GM12864 (cell line): Measurements from ENCODE around the gene GPR173.

Experiments used
- DNase-seq: peaks from one replicate; pipeline ENCODE4 v3.0.0-alpha.2; 2011; ENCODE audit warnings: low read depth
- H3K4me3 ChIP-seq: 2 replicates; pipeline ENCODE4 v1.5.1; 2011; ENCODE audit warnings: mild to moderate bottlenecking, low read depth, low read length, control low read depth
- CTCF ChIP-seq: IDR thresholded peaks from 2 replicates; pipeline ENCODE4 v1.5.1; 2011; ENCODE audit warnings: low read depth, mild to moderate bottlenecking, moderate library complexity, low read length, control low read depth, inconsistent platforms; ENCODE audit errors: missing control alignments

The GPR173 gene

GRCh38 chrX:53082773-53083616, 34.4 kb downstream of the GPR173 start:
- peak overlapping the region; percentile 61 for H3K4me3 ChIP-seq
- no peak for DNase-seq
- TF ChIP-seq CTCF, result no peak

GRCh38 chrX:53084043-53084570, 35.5 kb downstream of the GPR173 start:
- H3K4me3 ChIP-seq, result no peak overlapping the region
- no peak for TF ChIP-seq CTCF
- no peak for DNase-seq

- TF ChIP-seq CTCF, result no peak
- H3K4me3 ChIP-seq, result no peak overlapping the region
- DNase-seq, result no peak
Observed at GRCh38 chrX:53084863-53085262, 36.3 kb downstream of the GPR173 start.

- no peak for DNase-seq
- TF ChIP-seq CTCF, result no peak
- no peak overlapping the region for H3K4me3 ChIP-seq
Observed at GRCh38 chrX:53085661-53086229, 37.2 kb downstream of the GPR173 start.

GRCh38 chrX:53086464-53086863, 37.9 kb downstream of the GPR173 start:
- TF ChIP-seq CTCF, result no peak
- DNase-seq, result no peak
- H3K4me3 ChIP-seq, result no peak overlapping the region

- no peak for TF ChIP-seq CTCF
- H3K4me3 ChIP-seq, result no peak overlapping the region
- DNase-seq, result no peak
Observed at GRCh38 chrX:53087388-53087831, 38.8 kb downstream of the GPR173 start.
